Liver (tissue), 9 donors: ENCODE results near the gene JAK1. TPM values are rescaled to one million over a fixed set of nuclear protein-coding genes. Genes with fewer than 3 reads are reported as not detected.
A peak's percentile ranks its signal among the peaks of the same experiment; 100 is the strongest.

Experiments
- DNase-seq: peaks from one replicate; pipeline ENCODE4 v3.0.0-alpha.2; 2017; ENCODE audit warnings: low spot score
- H3K27ac ChIP-seq, 2 donors: one replicate each; pipeline ENCODE4 v1.7.0; 2013; ENCODE audit warnings: inconsistent platforms in 2 of 2, low read length in 2 of 2, control low read depth in 1 of 2, low read depth in 1 of 2, mild to moderate bottlenecking in 1 of 2
- H3K27me3 ChIP-seq, 4 donors: one replicate each; pipeline versions ENCODE4 v1.6.1 to v1.7.0; 2013; ENCODE audit warnings: low read length in 3 of 4, inconsistent platforms in 1 of 4, mild to moderate bottlenecking in 1 of 4, moderate library complexity in 1 of 4; ENCODE audit not compliant: control insufficient read depth in 4 of 4, insufficient read depth in 4 of 4
- H3K36me3 ChIP-seq, 4 donors: one replicate each; pipeline versions ENCODE4 v1.6.1 to v1.7.0; 2013; ENCODE audit warnings: low read length in 3 of 4, mild to moderate bottlenecking in 3 of 4, low read depth in 1 of 4, moderate library complexity in 1 of 4; ENCODE audit not compliant: control insufficient read depth in 4 of 4, insufficient read depth in 3 of 4
- H3K4me1 ChIP-seq, 4 donors: one replicate each; pipeline versions ENCODE4 v1.6.1 to v1.7.0; 2013; ENCODE audit warnings: low read length in 3 of 4, mild to moderate bottlenecking in 3 of 4, moderate library complexity in 1 of 4; ENCODE audit not compliant: control insufficient read depth in 4 of 4, insufficient read depth in 4 of 4
- H3K4me3 ChIP-seq, 3 donors: one replicate each; pipeline versions ENCODE4 v1.6.1 to v1.7.0; 2013; ENCODE audit warnings: low read length in 3 of 3, control low read depth in 1 of 3, low read depth in 1 of 3, mild to moderate bottlenecking in 1 of 3
- H3K9ac ChIP-seq, 2 donors: one replicate each; pipeline ENCODE4 v1.7.0; 2013; ENCODE audit warnings: low read length in 2 of 2, mild to moderate bottlenecking in 2 of 2, moderate library complexity in 2 of 2, control low read depth in 1 of 2, low read depth in 1 of 2
- H3K9me3 ChIP-seq, 4 donors: one replicate each; pipeline versions ENCODE4 v1.6.1 to v1.7.0; 2013; ENCODE audit warnings: low read length in 3 of 4; ENCODE audit not compliant: control insufficient read depth in 4 of 4
- EGR1 ChIP-seq, 2 donors: IDR thresholded peaks; 2 replicates each; pipeline ENCODE4 v1.6.1; 2016 to 2018; ENCODE audit warnings: antibody characterized with exemption in 2 of 2, low read depth in 2 of 2
- FOXA1 ChIP-seq: IDR thresholded peaks from 2 replicates; pipeline ENCODE4 v1.6.1; 2016; ENCODE audit warnings: antibody characterized with exemption
- FOXA2 ChIP-seq: IDR thresholded peaks from 2 replicates; pipeline ENCODE4 v1.6.1; 2016; ENCODE audit warnings: antibody characterized with exemption
- GABPA ChIP-seq, 2 donors: IDR thresholded peaks in 1 of 2; conservative IDR thresholded peaks in 1 of 2; 2 replicates each; pipeline ENCODE4 v1.6.1; 2016; ENCODE audit warnings: antibody characterized with exemption in 2 of 2, mild to moderate bottlenecking in 1 of 2, moderate library complexity in 1 of 2
- HNF4A ChIP-seq, 2 donors: conservative IDR thresholded peaks; 2 replicates each; pipeline ENCODE4 v1.6.1; 2016; ENCODE audit warnings: antibody characterized with exemption in 2 of 2, mild to moderate bottlenecking in 2 of 2
- HNF4G ChIP-seq: IDR thresholded peaks from 2 replicates; pipeline ENCODE4 v1.6.1; 2016; ENCODE audit warnings: antibody characterized with exemption
- JUND ChIP-seq, 2 donors: IDR thresholded peaks; 2 replicates each; pipeline ENCODE4 v1.6.1; 2016; ENCODE audit warnings: antibody characterized with exemption in 2 of 2
- NR2F2 ChIP-seq: IDR thresholded peaks from 2 replicates; pipeline ENCODE4 v1.6.1; 2016; ENCODE audit warnings: antibody characterized with exemption
- RAD21 ChIP-seq, 2 donors: IDR thresholded peaks; 2 replicates each; pipeline ENCODE4 v1.6.1; 2016; ENCODE audit warnings: antibody characterized with exemption in 2 of 2, mild to moderate bottlenecking in 2 of 2
- RXRA ChIP-seq, 2 donors: IDR thresholded peaks; 2 replicates each; pipeline ENCODE4 v1.6.1; 2017 to 2018; ENCODE audit warnings: antibody characterized with exemption in 2 of 2, mild to moderate bottlenecking in 1 of 2
- SP1 ChIP-seq: IDR thresholded peaks from 2 replicates; pipeline ENCODE4 v1.6.1; 2018; ENCODE audit warnings: antibody characterized with exemption, mild to moderate bottlenecking
- TAF1 ChIP-seq: conservative IDR thresholded peaks from 2 replicates; pipeline ENCODE4 v1.6.1; 2016; ENCODE audit warnings: antibody characterized with exemption, mild to moderate bottlenecking
- YY1 ChIP-seq: IDR thresholded peaks from 2 replicates; pipeline ENCODE4 v1.6.1; 2016; ENCODE audit warnings: antibody characterized with exemption, mild to moderate bottlenecking
- WGBS: extraction: QIAGEN DNeasy Blood & Tissue Kit; methylation state at CpG from one replicate; pipeline ENCODE4 v1.1.7; 2013; 5-methylcytosine and 5-hydroxymethylcytosine counted together
- polyA plus RNA-seq, 2 donors: library from polyadenylated mRNA; stranded (reverse) in 1 of 2; unstranded in 1 of 2; fragments of 200-250 nt in 1 of 2; fragments of >200 nt in 1 of 2; fragmentation: Nextera tagmentation in 1 of 2; extraction: Ambion mirVana in 1 of 2; gene quantifications; one replicate each; pipeline versions ENCODE4 v1.2.1 to v1.2.3, GENCODE V29; 2013 to 2015
- total RNA-seq, 2 donors: library from RNA; depleted of rRNA; stranded (reverse); fragments of >200 nt; gene quantifications; one replicate each; pipeline ENCODE4 v1.2.3, GENCODE V29; 2014
- TF ChIP-seq, protein P1 (sequence below): IDR thresholded peaks from 2 replicates; pipeline ENCODE4 v1.6.1; 2016; ENCODE audit warnings: antibody characterized with exemption
- TF ChIP-seq, protein P2 (sequence below): fragments of 150-350 bp; IDR thresholded peaks from 2 replicates; pipeline ENCODE4 v1.5.1; 2017; ENCODE audit warnings: improper control_type of control experiment, low read depth, low read length; ENCODE audit not compliant: missing input control
- TF ChIP-seq, protein P3 (sequence below): IDR thresholded peaks from 2 replicates; pipeline ENCODE4 v1.6.1; 2016; ENCODE audit warnings: antibody characterized with exemption, mild to moderate bottlenecking
- TF ChIP-seq, protein P4 (sequence below): IDR thresholded peaks from 2 replicates; pipeline ENCODE4 v1.6.1; 2016; ENCODE audit warnings: antibody characterized with exemption
- TF ChIP-seq, protein P5 (sequence below): IDR thresholded peaks from 2 replicates; pipeline ENCODE4 v1.6.1; 2016; ENCODE audit warnings: antibody characterized with exemption
- donor health status: healthy.
- donor health status: healthy.
- donor health status: healthy.
- donor health status: healthy.
- donor health status: healthy.

The JAK1 gene
- total RNA-seq = 10 to 100 TPM; 43.3 to 68.6 TPM
- 10 to 100 TPM; 24.1 to 25.6 TPM for polyA plus RNA-seq

DNA sequence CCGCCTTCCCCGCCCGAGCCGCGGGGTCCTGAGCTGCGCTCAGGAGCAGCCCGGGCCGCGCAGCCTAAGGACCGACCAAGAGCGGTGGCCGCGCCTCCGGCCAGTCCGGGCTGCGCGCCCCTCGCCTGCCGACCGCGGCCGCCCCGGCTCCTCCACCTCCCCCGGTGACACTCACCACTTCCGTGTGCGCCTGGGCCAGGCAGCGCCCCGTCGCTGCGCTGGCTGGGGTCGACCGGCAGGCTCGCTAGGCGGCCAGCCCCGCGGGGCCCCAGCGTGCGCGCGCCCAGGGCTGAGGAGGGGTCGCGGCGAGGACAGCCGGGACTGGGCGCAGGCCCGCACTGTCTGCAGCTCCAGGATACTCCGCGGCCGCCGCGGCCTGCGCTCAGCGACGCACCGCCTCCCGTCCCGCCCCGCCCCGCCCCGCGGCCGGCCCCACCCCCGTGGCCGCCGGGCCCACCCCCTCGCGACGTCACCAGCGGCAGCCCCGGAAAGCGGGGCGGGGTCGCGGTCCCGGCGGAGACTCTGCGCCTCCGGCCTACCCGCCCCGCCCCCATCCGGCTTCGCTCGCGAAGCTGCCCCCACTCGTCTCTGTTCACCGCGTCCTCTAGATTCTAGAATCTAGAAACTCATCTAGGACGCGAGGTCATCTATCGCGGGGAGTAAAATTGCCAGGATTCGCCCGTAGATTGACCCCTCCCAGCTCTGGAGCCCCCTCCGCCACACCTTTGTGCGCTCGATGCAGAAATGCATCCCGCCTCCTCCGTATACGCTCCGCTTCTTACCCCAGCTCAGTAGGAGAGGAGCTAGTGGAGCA, at the start of gene JAK1:
Gene JAK1 (minus strand): TSS at position 392 of the 814 bp plus-strand sequence. CDS start 80,285 bp downstream, outside the sequence.
- peak; percentile 90 for DNase-seq
- H3K9ac ChIP-seq = peak within 1 kb of the TSS; percentile 89 to 94
- WGBS = under 1% methylated on average over 100 of the region's 100 CpGs
- H3K4me1 ChIP-seq = peaks cover 5 to 23% (median 12%) of the 10 kb centered on the region in 4 donors
- no peaks in the 10 kb centered on the region for H3K27me3 ChIP-seq
- H3K4me3 ChIP-seq = peak within 1 kb of the TSS; percentile 80 to 92 (median 85)
- no peaks in the 10 kb centered on the region for H3K36me3 ChIP-seq
- no peaks in the 10 kb centered on the region for H3K9me3 ChIP-seq
- TF ChIP-seq YY1 = peak; percentile 25
- TF ChIP-seq, protein P1, sequence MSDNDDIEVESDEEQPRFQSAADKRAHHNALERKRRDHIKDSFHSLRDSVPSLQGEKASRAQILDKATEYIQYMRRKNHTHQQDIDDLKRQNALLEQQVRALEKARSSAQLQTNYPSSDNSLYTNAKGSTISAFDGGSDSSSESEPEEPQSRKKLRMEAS = no peak
- no peak for TF ChIP-seq RXRA (IDR thresholded peaks at IDR 0.05)
- TF ChIP-seq FOXA1 = no peak
- no peak for TF ChIP-seq EGR1 (IDR thresholded peaks at IDR 0.05; ENCODE audit: low read depth in 2 of 2)
- peak in 1 of 2 donors; percentile 33 for TF ChIP-seq GABPA (IDR thresholded peaks at IDR 0.05 in 1 of 2, conservative IDR thresholded peaks at IDR 0.05 in 1 of 2)
- TF ChIP-seq HNF4A (conservative IDR thresholded peaks at IDR 0.05) = no peak
- TF ChIP-seq, protein P2, sequence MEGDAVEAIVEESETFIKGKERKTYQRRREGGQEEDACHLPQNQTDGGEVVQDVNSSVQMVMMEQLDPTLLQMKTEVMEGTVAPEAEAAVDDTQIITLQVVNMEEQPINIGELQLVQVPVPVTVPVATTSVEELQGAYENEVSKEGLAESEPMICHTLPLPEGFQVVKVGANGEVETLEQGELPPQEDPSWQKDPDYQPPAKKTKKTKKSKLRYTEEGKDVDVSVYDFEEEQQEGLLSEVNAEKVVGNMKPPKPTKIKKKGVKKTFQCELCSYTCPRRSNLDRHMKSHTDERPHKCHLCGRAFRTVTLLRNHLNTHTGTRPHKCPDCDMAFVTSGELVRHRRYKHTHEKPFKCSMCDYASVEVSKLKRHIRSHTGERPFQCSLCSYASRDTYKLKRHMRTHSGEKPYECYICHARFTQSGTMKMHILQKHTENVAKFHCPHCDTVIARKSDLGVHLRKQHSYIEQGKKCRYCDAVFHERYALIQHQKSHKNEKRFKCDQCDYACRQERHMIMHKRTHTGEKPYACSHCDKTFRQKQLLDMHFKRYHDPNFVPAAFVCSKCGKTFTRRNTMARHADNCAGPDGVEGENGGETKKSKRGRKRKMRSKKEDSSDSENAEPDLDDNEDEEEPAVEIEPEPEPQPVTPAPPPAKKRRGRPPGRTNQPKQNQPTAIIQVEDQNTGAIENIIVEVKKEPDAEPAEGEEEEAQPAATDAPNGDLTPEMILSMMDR = no peak
- no peak for TF ChIP-seq JUND (IDR thresholded peaks at IDR 0.05)
- no peak for TF ChIP-seq TAF1
- TF ChIP-seq RAD21 (IDR thresholded peaks at IDR 0.05) = peak; percentile 30 to 47
- no peak for TF ChIP-seq NR2F2
- no peak for TF ChIP-seq FOXA2
- TF ChIP-seq, protein P3, sequence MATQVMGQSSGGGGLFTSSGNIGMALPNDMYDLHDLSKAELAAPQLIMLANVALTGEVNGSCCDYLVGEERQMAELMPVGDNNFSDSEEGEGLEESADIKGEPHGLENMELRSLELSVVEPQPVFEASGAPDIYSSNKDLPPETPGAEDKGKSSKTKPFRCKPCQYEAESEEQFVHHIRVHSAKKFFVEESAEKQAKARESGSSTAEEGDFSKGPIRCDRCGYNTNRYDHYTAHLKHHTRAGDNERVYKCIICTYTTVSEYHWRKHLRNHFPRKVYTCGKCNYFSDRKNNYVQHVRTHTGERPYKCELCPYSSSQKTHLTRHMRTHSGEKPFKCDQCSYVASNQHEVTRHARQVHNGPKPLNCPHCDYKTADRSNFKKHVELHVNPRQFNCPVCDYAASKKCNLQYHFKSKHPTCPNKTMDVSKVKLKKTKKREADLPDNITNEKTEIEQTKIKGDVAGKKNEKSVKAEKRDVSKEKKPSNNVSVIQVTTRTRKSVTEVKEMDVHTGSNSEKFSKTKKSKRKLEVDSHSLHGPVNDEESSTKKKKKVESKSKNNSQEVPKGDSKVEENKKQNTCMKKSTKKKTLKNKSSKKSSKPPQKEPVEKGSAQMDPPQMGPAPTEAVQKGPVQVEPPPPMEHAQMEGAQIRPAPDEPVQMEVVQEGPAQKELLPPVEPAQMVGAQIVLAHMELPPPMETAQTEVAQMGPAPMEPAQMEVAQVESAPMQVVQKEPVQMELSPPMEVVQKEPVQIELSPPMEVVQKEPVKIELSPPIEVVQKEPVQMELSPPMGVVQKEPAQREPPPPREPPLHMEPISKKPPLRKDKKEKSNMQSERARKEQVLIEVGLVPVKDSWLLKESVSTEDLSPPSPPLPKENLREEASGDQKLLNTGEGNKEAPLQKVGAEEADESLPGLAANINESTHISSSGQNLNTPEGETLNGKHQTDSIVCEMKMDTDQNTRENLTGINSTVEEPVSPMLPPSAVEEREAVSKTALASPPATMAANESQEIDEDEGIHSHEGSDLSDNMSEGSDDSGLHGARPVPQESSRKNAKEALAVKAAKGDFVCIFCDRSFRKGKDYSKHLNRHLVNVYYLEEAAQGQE = peak; percentile 30
- no peak for TF ChIP-seq HNF4G
- TF ChIP-seq, protein P4, sequence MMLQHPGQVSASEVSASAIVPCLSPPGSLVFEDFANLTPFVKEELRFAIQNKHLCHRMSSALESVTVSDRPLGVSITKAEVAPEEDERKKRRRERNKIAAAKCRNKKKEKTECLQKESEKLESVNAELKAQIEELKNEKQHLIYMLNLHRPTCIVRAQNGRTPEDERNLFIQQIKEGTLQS = no peak
- TF ChIP-seq, protein P5, sequence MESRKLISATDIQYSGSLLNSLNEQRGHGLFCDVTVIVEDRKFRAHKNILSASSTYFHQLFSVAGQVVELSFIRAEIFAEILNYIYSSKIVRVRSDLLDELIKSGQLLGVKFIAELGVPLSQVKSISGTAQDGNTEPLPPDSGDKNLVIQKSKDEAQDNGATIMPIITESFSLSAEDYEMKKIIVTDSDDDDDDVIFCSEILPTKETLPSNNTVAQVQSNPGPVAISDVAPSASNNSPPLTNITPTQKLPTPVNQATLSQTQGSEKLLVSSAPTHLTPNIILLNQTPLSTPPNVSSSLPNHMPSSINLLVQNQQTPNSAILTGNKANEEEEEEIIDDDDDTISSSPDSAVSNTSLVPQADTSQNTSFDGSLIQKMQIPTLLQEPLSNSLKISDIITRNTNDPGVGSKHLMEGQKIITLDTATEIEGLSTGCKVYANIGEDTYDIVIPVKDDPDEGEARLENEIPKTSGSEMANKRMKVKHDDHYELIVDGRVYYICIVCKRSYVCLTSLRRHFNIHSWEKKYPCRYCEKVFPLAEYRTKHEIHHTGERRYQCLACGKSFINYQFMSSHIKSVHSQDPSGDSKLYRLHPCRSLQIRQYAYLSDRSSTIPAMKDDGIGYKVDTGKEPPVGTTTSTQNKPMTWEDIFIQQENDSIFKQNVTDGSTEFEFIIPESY = no peak
- peak; percentile 23 for TF ChIP-seq SP1
- peak within 1 kb of the TSS; percentile 91 to 92 for H3K27ac ChIP-seq
